PFSK-1 (cell line): ENCODE measurements around the gene DCAF15.

Experiments
- FOXP2 ChIP-seq: optimal IDR thresholded peaks from 2 replicates; pipeline ENCODE3; 2011; ENCODE audit warnings: borderline replicate concordance, control low read depth, inconsistent platforms; ENCODE audit not compliant: insufficient read depth; ENCODE audit errors: extremely low read length, extremely low read depth
- POLR2AphosphoS5 ChIP-seq: IDR thresholded peaks from 2 replicates; pipeline ENCODE4 v1.6.1; 2012; ENCODE audit warnings: low read depth, mild to moderate bottlenecking, control low read depth, low read length, moderate library complexity
- REST ChIP-seq, 2 experiments: IDR thresholded peaks; 2 replicates each; pipeline versions ENCODE4 v1.6.1 to v1.8.0; 2011 to 2012; ENCODE audit warnings: low read depth in 2 of 2, low read length in 2 of 2, control low read depth in 1 of 2, inconsistent platforms in 1 of 2, mild to moderate bottlenecking in 1 of 2, moderate library complexity in 1 of 2; ENCODE audit not compliant: insufficient read depth in 1 of 2
- SIN3A ChIP-seq: IDR thresholded peaks from 2 replicates; pipeline ENCODE4 v1.6.1; 2012; ENCODE audit warnings: mild to moderate bottlenecking, low read length, moderate library complexity, borderline replicate concordance; ENCODE audit not compliant: insufficient read depth
- TAF1 ChIP-seq: IDR thresholded peaks from 2 replicates; pipeline ENCODE4 v1.6.1; 2012; ENCODE audit warnings: low read length, control low read depth, borderline replicate concordance; ENCODE audit not compliant: insufficient read depth

DCAF15 gene

GRCh38 chr19:13932149-13932637 lies 20.1 kb upstream of the DCAF15 start:
- TF ChIP-seq POLR2AphosphoS5: no peak
- no peak for TF ChIP-seq REST (IDR thresholded peaks at IDR 0.05; ENCODE audit: insufficient read depth in 1 of 2, low read depth in 2 of 2, low read length in 2 of 2)
- TF ChIP-seq TAF1: no peak
- TF ChIP-seq FOXP2: no peak
- no peak for TF ChIP-seq SIN3A

GRCh38 chr19:13932911-13933393 lies 19.4 kb upstream of the DCAF15 start:
- TF ChIP-seq SIN3A: no peak
- TF ChIP-seq FOXP2: no peak
- no peak for TF ChIP-seq REST (IDR thresholded peaks at IDR 0.05; ENCODE audit: insufficient read depth in 1 of 2, low read depth in 2 of 2, low read length in 2 of 2)
- TF ChIP-seq POLR2AphosphoS5: no peak
- no peak for TF ChIP-seq TAF1

- TF ChIP-seq REST (IDR thresholded peaks at IDR 0.05; ENCODE audit: insufficient read depth in 1 of 2, low read depth in 2 of 2, low read length in 2 of 2) (no peak), TAF1 (no peak)
Measured at GRCh38 chr19:13934785-13935109, 17.6 kb upstream of the DCAF15 start.

GRCh38 chr19:13935765-13936510 lies 16.4 kb upstream of the DCAF15 start:
- no peak for TF ChIP-seq POLR2AphosphoS5
- TF ChIP-seq REST (IDR thresholded peaks at IDR 0.05; ENCODE audit: insufficient read depth in 1 of 2, low read depth in 2 of 2, low read length in 2 of 2): no peak
- no peak for TF ChIP-seq TAF1
- no peak for TF ChIP-seq SIN3A
- no peak for TF ChIP-seq FOXP2
